Embryonic facial prominence (tissue), 1 donor: ENCODE measurements around the gene TRIM39.

ENCODE experiments used
- DNase-seq: peaks from one replicate; pipeline ENCODE4 v3.0.0-alpha.2; 2016; ENCODE audit errors: extremely low spot score

Gene TRIM39

GRCh38 chr6:30327232-30327746, 562 bp downstream of the TRIM39 start:
- peak; percentile 57 for DNase-seq

GRCh38 chr6:30328397-30328796, 1.7 kb downstream of the TRIM39 start:
- no peak for DNase-seq

GRCh38 chr6:30329331-30329730, 2.6 kb downstream of the TRIM39 start:
- DNase-seq, result no peak

- no peak for DNase-seq
These were observed 5.3 kb downstream of the TRIM39 start for GRCh38 chr6:30331981-30332380.

DNA sequence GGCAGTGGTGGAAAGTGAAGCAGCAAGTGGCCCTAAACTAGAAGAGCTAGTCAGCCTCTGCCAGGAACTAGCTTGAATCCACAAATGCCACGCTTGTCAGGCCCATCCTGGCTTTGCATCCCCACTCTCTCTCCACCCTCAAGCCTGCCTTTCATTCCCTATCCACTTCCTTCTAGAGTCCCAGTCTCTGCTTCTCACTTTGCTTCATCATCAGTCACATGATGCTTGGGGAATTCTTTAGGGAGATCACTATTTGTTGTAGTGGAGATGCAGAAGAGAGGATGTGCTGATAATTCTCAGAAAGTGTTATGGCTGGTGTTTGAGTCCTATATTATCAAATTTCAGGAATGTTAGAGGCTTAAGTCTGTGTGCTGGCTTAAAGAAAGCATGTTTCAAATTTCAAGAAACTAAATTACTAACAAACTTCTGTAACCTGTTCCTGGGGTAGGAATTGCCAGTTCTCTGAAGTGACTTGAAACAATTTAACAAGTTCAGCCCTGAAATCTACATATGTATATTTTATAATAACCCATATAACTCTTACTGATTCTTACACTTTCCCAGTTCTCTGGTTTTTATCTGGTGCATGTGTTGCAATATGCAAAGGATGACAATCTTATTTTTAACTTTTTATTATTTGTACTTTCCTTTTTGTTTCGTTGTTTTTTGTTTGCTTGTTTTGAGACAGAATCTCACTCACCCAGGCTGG, 7.5 kb downstream of the TRIM39 start:
- DNase-seq, result no peak

DNA sequence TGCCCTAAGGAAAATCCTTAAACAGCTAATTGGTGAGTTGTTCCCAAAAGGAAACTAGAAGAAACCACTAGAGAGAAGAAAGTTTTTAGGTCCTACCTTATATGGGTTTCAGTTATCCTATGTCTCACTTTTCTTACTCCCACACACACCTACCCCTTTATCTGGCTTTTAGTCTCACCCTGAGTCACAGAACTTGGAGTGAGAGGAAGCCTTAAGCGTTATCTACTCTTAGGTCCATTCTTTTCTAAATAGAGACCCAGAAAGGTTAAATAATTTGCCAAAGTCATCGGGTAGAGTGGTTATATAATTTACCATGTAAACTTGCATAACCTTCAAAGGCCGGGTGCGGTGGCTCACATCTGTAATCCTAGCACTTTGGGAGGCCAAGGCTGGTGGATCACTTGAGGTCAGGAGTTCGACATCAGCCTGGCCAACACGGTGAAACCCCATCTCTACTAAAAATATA, 13.9 kb downstream of the TRIM39 start:
- no peak for DNase-seq

GRCh38 chr6:30341218-30341617, 14.5 kb downstream of the TRIM39 start:
- DNase-seq, result no peak

DNA sequence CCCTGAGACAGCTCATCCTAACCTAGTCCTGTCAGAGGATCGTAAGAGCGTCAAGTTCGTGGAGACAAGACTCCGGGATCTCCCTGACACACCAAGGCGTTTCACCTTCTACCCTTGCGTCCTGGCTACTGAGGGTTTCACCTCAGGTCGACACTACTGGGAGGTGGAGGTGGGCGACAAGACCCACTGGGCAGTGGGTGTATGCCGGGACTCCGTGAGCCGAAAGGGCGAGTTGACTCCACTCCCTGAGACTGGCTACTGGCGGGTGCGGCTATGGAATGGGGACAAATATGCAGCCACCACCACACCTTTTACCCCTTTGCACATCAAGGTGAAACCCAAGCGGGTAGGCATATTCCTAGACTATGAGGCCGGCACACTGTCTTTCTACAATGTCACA, 15.0 kb downstream of the TRIM39 start:
- DNase-seq, result no peak

DNA sequence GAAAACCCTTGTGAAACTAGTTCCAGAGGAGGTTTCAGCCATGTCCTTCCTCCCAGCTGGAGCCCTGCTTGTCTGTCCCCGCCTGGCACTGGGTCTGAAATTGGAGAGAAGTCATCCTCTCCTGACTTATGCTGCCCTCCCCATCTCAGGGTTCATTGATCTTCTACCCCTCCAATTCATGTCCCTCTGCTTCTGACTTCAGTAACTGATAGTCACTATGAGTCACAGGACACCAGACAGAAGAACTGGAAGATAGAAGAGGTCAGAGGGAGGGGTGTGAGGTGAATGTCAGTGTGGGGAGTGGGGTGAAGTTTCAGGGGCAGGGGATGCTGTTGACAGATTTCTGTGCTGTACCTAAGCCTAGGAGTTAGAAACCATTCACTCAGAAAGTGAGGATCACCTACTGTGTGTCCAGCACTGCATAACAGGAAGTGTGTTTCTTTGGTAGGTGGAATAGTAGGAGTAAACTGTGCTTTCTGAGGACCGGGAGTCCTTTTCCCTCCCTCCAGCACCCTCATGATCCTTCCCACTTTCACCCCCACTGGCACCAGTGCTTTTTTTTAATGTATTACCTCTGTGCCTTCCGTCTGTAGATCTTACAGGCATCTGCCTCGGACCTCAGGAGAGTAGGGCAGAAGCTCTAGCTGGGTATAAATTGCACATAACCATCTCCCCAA, 17.6 kb downstream of the TRIM39 start:
- DNase-seq, result no peak

GRCh38 chr6:30344868-30345671, 18.3 kb downstream of the TRIM39 start, which contains the start of gene RPP21:
TSS of gene RPP21 (plus strand) at chr6:30345156. CDS start at chr6:30345172, 16 bp downstream.
- peak; percentile 30 for DNase-seq

- no peak for DNase-seq
These were observed 19.1 kb downstream of the TRIM39 start for GRCh38 chr6:30345852-30346251.

- DNase-seq, result no peak
These were observed 22.2 kb downstream of the TRIM39 start for GRCh38 chr6:30348957-30349356.

GRCh38 chr6:30349421-30350177, 22.9 kb downstream of the TRIM39 start:
- no peak for DNase-seq

DNA sequence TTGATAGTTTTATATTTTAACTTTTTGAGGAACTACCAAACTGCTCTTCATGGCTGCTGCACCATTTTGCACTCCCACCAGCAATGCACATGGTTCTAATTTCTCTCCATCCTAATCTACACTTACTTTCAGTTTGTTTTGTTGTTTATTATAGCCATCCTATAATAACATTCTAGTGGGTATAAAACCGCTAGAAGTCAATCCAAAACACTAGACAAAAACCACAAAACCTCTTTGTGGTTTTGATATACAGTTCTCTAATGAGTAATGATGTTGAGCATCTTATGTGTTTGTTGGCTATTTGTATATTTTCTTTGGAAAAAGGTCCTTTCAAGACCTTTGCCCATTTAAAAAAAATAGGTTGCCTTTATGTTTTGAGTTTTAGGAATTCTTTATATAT, 23.8 kb downstream of the TRIM39 start:
- DNase-seq, result no peak

GRCh38 chr6:30352550-30352949, 25.8 kb downstream of the TRIM39 start:
- no peak for DNase-seq

- DNase-seq, result no peak
These were observed 28.6 kb downstream of the TRIM39 start for GRCh38 chr6:30355281-30355680.

GRCh38 chr6:30356536-30356935, 29.8 kb downstream of the TRIM39 start:
- DNase-seq, result no peak

- DNase-seq, result peak; percentile 34
These were observed 31.2 kb downstream of the TRIM39 start for GRCh38 chr6:30357678-30358540.

GRCh38 chr6:30359276-30359675, 32.5 kb downstream of the TRIM39 start:
- DNase-seq, result no peak

GRCh38 chr6:30360139-30360538, 33.4 kb downstream of the TRIM39 start:
- DNase-seq, result no peak
